PFSK-1 (cell line): Measurements from ENCODE around the gene FOXG1.

Experiments used
- FOXP2 ChIP-seq: optimal IDR thresholded peaks from 2 replicates; pipeline ENCODE3; 2011; ENCODE audit warnings: borderline replicate concordance, control low read depth, inconsistent platforms; ENCODE audit not compliant: insufficient read depth; ENCODE audit errors: extremely low read length, extremely low read depth
- POLR2AphosphoS5 ChIP-seq: IDR thresholded peaks from 2 replicates; pipeline ENCODE4 v1.6.1; 2012; ENCODE audit warnings: low read depth, mild to moderate bottlenecking, control low read depth, low read length, moderate library complexity
- REST ChIP-seq, 2 experiments: IDR thresholded peaks; 2 replicates each; pipeline versions ENCODE4 v1.6.1 to v1.8.0; 2011 to 2012; ENCODE audit warnings: low read depth in 2 of 2, low read length in 2 of 2, control low read depth in 1 of 2, inconsistent platforms in 1 of 2, mild to moderate bottlenecking in 1 of 2, moderate library complexity in 1 of 2; ENCODE audit not compliant: insufficient read depth in 1 of 2
- SIN3A ChIP-seq: IDR thresholded peaks from 2 replicates; pipeline ENCODE4 v1.6.1; 2012; ENCODE audit warnings: mild to moderate bottlenecking, low read length, moderate library complexity, borderline replicate concordance; ENCODE audit not compliant: insufficient read depth
- TAF1 ChIP-seq: IDR thresholded peaks from 2 replicates; pipeline ENCODE4 v1.6.1; 2012; ENCODE audit warnings: low read length, control low read depth, borderline replicate concordance; ENCODE audit not compliant: insufficient read depth

FOXG1 gene

GRCh38 chr14:28773861-28774691 lies 7.5 kb downstream of the FOXG1 start:
- TF ChIP-seq FOXP2 (no peak), TAF1 (no peak), REST (IDR thresholded peaks at IDR 0.05; ENCODE audit: insufficient read depth in 1 of 2, low read depth in 2 of 2, low read length in 2 of 2) (no peak), SIN3A (no peak), POLR2AphosphoS5 (no peak)

GRCh38 chr14:28774764-28775735 lies 8.5 kb downstream of the FOXG1 start:
- TF ChIP-seq REST (IDR thresholded peaks at IDR 0.05; ENCODE audit: insufficient read depth in 1 of 2, low read depth in 2 of 2, low read length in 2 of 2), result no peak
- no peak for TF ChIP-seq POLR2AphosphoS5
- TF ChIP-seq TAF1, result no peak
- TF ChIP-seq FOXP2, result no peak
- TF ChIP-seq SIN3A, result no peak

- TF ChIP-seq FOXP2 (no peak), SIN3A (no peak), REST (IDR thresholded peaks at IDR 0.05; ENCODE audit: insufficient read depth in 1 of 2, low read depth in 2 of 2, low read length in 2 of 2) (no peak), TAF1 (no peak), POLR2AphosphoS5 (no peak)
Measured at GRCh38 chr14:28776482-28777266, 10.1 kb downstream of the FOXG1 start.

GRCh38 chr14:28777471-28778137 lies 11.0 kb downstream of the FOXG1 start:
- TF ChIP-seq SIN3A, result no peak
- TF ChIP-seq FOXP2, result no peak
- no peak for TF ChIP-seq REST (IDR thresholded peaks at IDR 0.05; ENCODE audit: insufficient read depth in 1 of 2, low read depth in 2 of 2, low read length in 2 of 2)
- TF ChIP-seq POLR2AphosphoS5, result no peak
- no peak for TF ChIP-seq TAF1
